ENCODE measurements around the gene MAP2.
"Not testable (repeated sequence)": the region's sequence is repeated elsewhere in the genome, so short reads cannot be mapped to it uniquely, and the experiment has no call there.

Gene MAP2

GRCh38 chr2:209592106-209592505, 168.3 kb downstream of the MAP2 start:
- DNase-seq (ENCODE audit: low spot score), result no peak

GRCh38 chr2:209593930-209594329, 170.1 kb downstream of the MAP2 start:
- DNase-seq (ENCODE audit: low spot score), result no peak

GRCh38 chr2:209596262-209596661, 172.4 kb downstream of the MAP2 start:
- no peak for DNase-seq (ENCODE audit: low spot score)

- not testable (repeated sequence) for DNase-seq (ENCODE audit: low spot score)
These were observed 174.4 kb downstream of the MAP2 start for GRCh38 chr2:209598227-209598626.

GRCh38 chr2:209600341-209601171, 176.7 kb downstream of the MAP2 start:
- no peak for DNase-seq (ENCODE audit: low spot score)

- DNase-seq (ENCODE audit: low spot score), result no peak
These were observed 177.7 kb downstream of the MAP2 start for GRCh38 chr2:209601497-209601896.

- no peak for DNase-seq (ENCODE audit: low spot score)
These were observed 178.4 kb downstream of the MAP2 start for GRCh38 chr2:209602259-209602658.

GRCh38 chr2:209609531-209609930, 185.7 kb downstream of the MAP2 start:
- DNase-seq (ENCODE audit: low spot score), result no peak

GRCh38 chr2:209610631-209611030, 186.8 kb downstream of the MAP2 start:
- DNase-seq (ENCODE audit: low spot score), result no peak

- no peak for DNase-seq (ENCODE audit: low spot score)
These were observed 189.9 kb downstream of the MAP2 start for GRCh38 chr2:209613649-209614305.

GRCh38 chr2:209614690-209615369, 191.0 kb downstream of the MAP2 start:
- no peak for DNase-seq (ENCODE audit: low spot score)

- DNase-seq (ENCODE audit: low spot score), result no peak
These were observed 195.9 kb downstream of the MAP2 start for GRCh38 chr2:209619782-209620181.

- DNase-seq (ENCODE audit: low spot score), result no peak
These were observed 200.5 kb downstream of the MAP2 start for GRCh38 chr2:209624192-209624938.

GRCh38 chr2:209629597-209629996, 205.8 kb downstream of the MAP2 start:
- DNase-seq (ENCODE audit: low spot score), result no peak

- no peak for DNase-seq (ENCODE audit: low spot score)
These were observed 210.1 kb downstream of the MAP2 start for GRCh38 chr2:209633911-209634310.

GRCh38 chr2:209636076-209636475, 212.2 kb downstream of the MAP2 start:
- DNase-seq (ENCODE audit: low spot score), result no peak

GRCh38 chr2:209637293-209637692, 213.4 kb downstream of the MAP2 start:
- no peak for DNase-seq (ENCODE audit: low spot score)

GRCh38 chr2:209638346-209638745, 214.5 kb downstream of the MAP2 start:
- DNase-seq (ENCODE audit: low spot score), result peak; percentile 2

GRCh38 chr2:209640358-209640757, 216.5 kb downstream of the MAP2 start:
- DNase-seq (ENCODE audit: low spot score), result no peak

GRCh38 chr2:209642146-209642820, 218.4 kb downstream of the MAP2 start:
- DNase-seq (ENCODE audit: low spot score), result no peak

GRCh38 chr2:209644842-209645241, 221.0 kb downstream of the MAP2 start:
- DNase-seq (ENCODE audit: low spot score), result no peak

- no peak for DNase-seq (ENCODE audit: low spot score)
These were observed 224.9 kb downstream of the MAP2 start for GRCh38 chr2:209648714-209649113.
